Loucy (cell line): ENCODE data around the gene PCNX4.

ENCODE experiments used
- H2AFZ ChIP-seq: fragments of 200-600 bp; sonication (generic); 2 replicates; pipeline ENCODE4 v1.6.0; 2016; ENCODE audit warnings: antibody characterized with exemption, mild to moderate bottlenecking, low read length, moderate library complexity
- H3F3A ChIP-seq: fragments of 200-600 bp; 2 replicates; pipeline ENCODE4 v1.6.0; 2016; ENCODE audit warnings: antibody characterized with exemption, low read depth, mild to moderate bottlenecking
- H3K27me3 ChIP-seq: fragments of 200-600 bp; sonication (generic); 2 replicates; pipeline ENCODE4 v1.6.1; 2014; ENCODE audit warnings: low read length, mild to moderate bottlenecking; ENCODE audit not compliant: insufficient read depth, poor library complexity, severe bottlenecking
- H3K36me3 ChIP-seq: fragments of 200-600 bp; sonication (generic); 2 replicates; pipeline ENCODE4 v1.6.1; 2016; ENCODE audit warnings: low read length; ENCODE audit not compliant: insufficient read depth
- H3K4me1 ChIP-seq: fragments of 200-600 bp; sonication (generic); 2 replicates; pipeline ENCODE4 v1.5.1; 2014; ENCODE audit warnings: low read length, mild to moderate bottlenecking; ENCODE audit not compliant: insufficient read depth, poor library complexity, severe bottlenecking
- H3K4me2 ChIP-seq: fragments of 200-600 bp; sonication (generic); 2 replicates; pipeline ENCODE4 v1.6.0; 2014; ENCODE audit warnings: antibody characterized with exemption, low read length, low read depth, mild to moderate bottlenecking; ENCODE audit not compliant: poor library complexity, severe bottlenecking
- H3K4me3 ChIP-seq: fragments of 200-600 bp; sonication (generic); 2 replicates; pipeline ENCODE4 v1.5.1; 2014; ENCODE audit warnings: low read length, mild to moderate bottlenecking, mixed read lengths; ENCODE audit not compliant: poor library complexity, severe bottlenecking
- H3K79me2 ChIP-seq: fragments of 200-600 bp; sonication (generic); 2 replicates; pipeline ENCODE4 v1.6.1; 2014; ENCODE audit warnings: low read length; ENCODE audit not compliant: insufficient read depth
- H3K9ac ChIP-seq: fragments of 200-600 bp; sonication (generic); 2 replicates; pipeline ENCODE4 v1.6.0; 2014; ENCODE audit warnings: mild to moderate bottlenecking, low read depth, low read length, moderate library complexity; ENCODE audit not compliant: poor library complexity, severe bottlenecking
- H3K9me2 ChIP-seq: fragments of 200-600 bp; sonication (generic); replicated peaks from 2 replicates; pipeline ENCODE4 v1.6.1; 2016; ENCODE audit warnings: low read depth, low read length, mixed read lengths
- H3K9me3 ChIP-seq: fragments of 200-600 bp; sonication (generic); 2 replicates; pipeline ENCODE4 v1.6.1; 2014; ENCODE audit warnings: mild to moderate bottlenecking, antibody characterized with exemption, low read length, low read depth; ENCODE audit not compliant: insufficient read depth
- H4K20me1 ChIP-seq: fragments of 200-600 bp; sonication (generic); 2 replicates; pipeline ENCODE4 v1.6.0; 2014; ENCODE audit warnings: antibody characterized with exemption, low read length, mild to moderate bottlenecking; ENCODE audit not compliant: insufficient read depth, poor library complexity, severe bottlenecking
- CTCF ChIP-seq: fragments of 200-600 bp; sonication (generic); conservative IDR thresholded peaks from 2 replicates; pipeline ENCODE4 v1.5.1; 2014; ENCODE audit warnings: mild to moderate bottlenecking, antibody characterized with exemption, low read length
- EZH2phosphoT487 ChIP-seq: fragments of 200-600 bp; IDR thresholded peaks from 2 replicates; pipeline ENCODE4 v1.6.1; 2018; ENCODE audit warnings: antibody characterized with exemption, mild to moderate bottlenecking, moderate library complexity, borderline replicate concordance

The PCNX4 gene

GRCh38 chr14:60215520-60216420, 124.0 kb downstream of the PCNX4 start:
- 0 out of 2 replicates have a peak overlapping the region, but pooled peaks have one; percentile 15 for H2AFZ ChIP-seq
- no peak overlapping the region for H3K9ac ChIP-seq
- no peak for TF ChIP-seq CTCF
- TF ChIP-seq EZH2phosphoT487, result no peak
- H3K36me3 ChIP-seq, result no peaks in the 10 kb centered on the region
- no peaks in the 10 kb centered on the region for H3F3A ChIP-seq
- H3K9me2 ChIP-seq, result no peaks in the 10 kb centered on the region
- H4K20me1 ChIP-seq, result no peaks in the 10 kb centered on the region
- no peaks in the 10 kb centered on the region for H3K27me3 ChIP-seq
- peaks cover 6% of the 10 kb centered on the region for H3K4me1 ChIP-seq
- H3K4me3 ChIP-seq, result no peak overlapping the region
- no peaks in the 10 kb centered on the region for H3K79me2 ChIP-seq
- no peak overlapping the region for H3K4me2 ChIP-seq
- no peaks in the 10 kb centered on the region for H3K9me3 ChIP-seq

- Histone ChIP-seq H3F3A (no peaks in the 10 kb centered on the region), H3K27me3 (no peaks in the 10 kb centered on the region), H3K36me3 (no peaks in the 10 kb centered on the region), H2AFZ (no peak overlapping the region), H3K4me3 (no peak overlapping the region), H3K4me1 (peaks cover 6% of the 10 kb centered on the region), H4K20me1 (no peaks in the 10 kb centered on the region), H3K9me3 (no peaks in the 10 kb centered on the region), H3K79me2 (no peaks in the 10 kb centered on the region), H3K9me2 (no peaks in the 10 kb centered on the region), H3K9ac (no peak overlapping the region), H3K4me2 (no peak overlapping the region)
- TF ChIP-seq EZH2phosphoT487, result no peak
- TF ChIP-seq CTCF, result no peak
Observed at GRCh38 chr14:60217713-60218112, 126.0 kb downstream of the PCNX4 start.
